H1 (cell line): Measurements from ENCODE around the gene FANCD2. TPM values are rescaled to one million over a fixed set of nuclear protein-coding genes. Genes with fewer than 3 reads are reported as not detected.

Source experiments
- CTCF ChIA-PET: fragments of 300-600 bp; sonication (Branson Sonifier 250); formaldehyde crosslinking; loops from one replicate; lab custom pipeline; 2021; ENCODE audit not compliant: partially characterized antibody; lab: Charles Lee
- POLR2A ChIA-PET: fragments of 300-600 bp; sonication (Branson Sonifier 250); formaldehyde crosslinking; loops from one replicate; lab custom pipeline; 2021; ENCODE audit warnings: inconsistent platforms; ENCODE audit not compliant: partially characterized antibody; lab: Charles Lee
- DNase-seq, 2 experiments: peaks; one replicate each; pipeline versions ENCODE4 v3.0.0 to v3.0.0-alpha.2; 2010 to 2022; ENCODE audit warnings: low spot score in 2 of 2, low read depth in 1 of 2, mixed read lengths in 1 of 2
- FAIRE-seq: peaks from 2 replicates; lab custom pipeline; 2011; peaks lifted over from hg19 to GRCh38; lab: Jason Lieb, UNC
- H2AFZ ChIP-seq: 2 replicates; pipeline ENCODE4 v1.8.1; 2012; ENCODE audit warnings: low read length, inconsistent platforms
- H2AK5ac ChIP-seq: 2 replicates; pipeline ENCODE4 v1.6.1; 2013; ENCODE audit warnings: low read depth, low read length
- H2BK120ac ChIP-seq: replicated peaks from 2 replicates; pipeline ENCODE3; 2013; ENCODE audit warnings: low read depth, low read length, inconsistent platforms
- H2BK12ac ChIP-seq: 2 replicates; pipeline ENCODE4 v1.6.1; 2013; ENCODE audit warnings: low read depth, low read length
- H2BK15ac ChIP-seq: 2 replicates; pipeline ENCODE4 v1.6.1; 2013; ENCODE audit warnings: low read length
- H2BK20ac ChIP-seq: 2 replicates; pipeline ENCODE4 v1.6.1; 2013; ENCODE audit warnings: low read length
- H2BK5ac ChIP-seq: 2 replicates; pipeline ENCODE4 v1.6.1; 2013; ENCODE audit warnings: low read depth, low read length
- H3K14ac ChIP-seq: 2 replicates; pipeline ENCODE4 v1.6.1; 2013; ENCODE audit warnings: inconsistent platforms; ENCODE audit not compliant: insufficient read length
- H3K18ac ChIP-seq: 2 replicates; pipeline ENCODE4 v1.6.1; 2013; ENCODE audit warnings: low read length; ENCODE audit errors: extremely low read depth
- H3K23ac ChIP-seq: 2 replicates; pipeline ENCODE4 v1.6.1; 2013; ENCODE audit warnings: inconsistent platforms; ENCODE audit not compliant: insufficient read length
- H3K23me2 ChIP-seq: 2 replicates; pipeline ENCODE4 v1.6.1; 2013; ENCODE audit warnings: low read depth, low read length
- H3K27ac ChIP-seq: 2 replicates; pipeline ENCODE4 v1.6.1; 2011; ENCODE audit warnings: low read depth, low read length, inconsistent platforms
- H3K27me3 ChIP-seq, 4 experiments: replicated peaks in 1 of 4; 1 replicate in 1 of 4; 2 replicates in 3 of 4; pipeline versions ENCODE4 v1.6.1 to v1.8.1; 2011 to 2013; ENCODE audit warnings: low read length in 3 of 4, mild to moderate bottlenecking in 3 of 4, inconsistent platforms in 2 of 4, mixed read lengths in 2 of 4, moderate library complexity in 1 of 4; ENCODE audit not compliant: control insufficient read depth in 3 of 4, insufficient read depth in 3 of 4; ENCODE audit errors: extremely low read depth in 1 of 4
- H3K36me3 ChIP-seq, 4 experiments: 2 replicates each; pipeline versions ENCODE4 v1.6.1 to v1.8.1; 2011 to 2013; ENCODE audit warnings: mild to moderate bottlenecking in 4 of 4, low read length in 3 of 4, moderate library complexity in 2 of 4, control low read depth in 1 of 4, inconsistent platforms in 1 of 4; ENCODE audit not compliant: insufficient read depth in 4 of 4, control insufficient read depth in 2 of 4
- H3K4ac ChIP-seq: replicated peaks from 2 replicates; pipeline ENCODE3; 2013; ENCODE audit warnings: low read length, low read depth, mixed read lengths, inconsistent platforms; ENCODE audit not compliant: insufficient read length
- H3K4me1 ChIP-seq, 4 experiments: replicated peaks in 1 of 4; 1 replicate in 1 of 4; 2 replicates in 3 of 4; pipeline versions ENCODE4 v1.6.1 to v1.8.1; 2011 to 2013; ENCODE audit warnings: low read length in 3 of 4, inconsistent platforms in 2 of 4, mixed read lengths in 1 of 4; ENCODE audit not compliant: insufficient read depth in 4 of 4, control insufficient read depth in 3 of 4
- H3K4me2 ChIP-seq, 2 experiments: 2 replicates each; pipeline versions ENCODE4 v1.6.1 to v1.8.1; 2011 to 2013; ENCODE audit warnings: low read depth in 2 of 2, low read length in 2 of 2, control low read depth in 1 of 2, inconsistent platforms in 1 of 2, mild to moderate bottlenecking in 1 of 2; ENCODE audit not compliant: insufficient read depth in 1 of 2
- H3K4me3 ChIP-seq, 4 experiments: fragments of 200-600, 300-600 bp in 1 of 4; sonication (generic), shearing (Covaris generic), sonication (Bioruptor Twin) in 1 of 4; 2 replicates each; pipeline versions ENCODE4 v1.5.1 to v1.8.1; 2011 to 2016; ENCODE audit warnings: low read length in 4 of 4, low read depth in 3 of 4, control low read depth in 2 of 4, inconsistent platforms in 2 of 4, mild to moderate bottlenecking in 2 of 4, mixed read lengths in 1 of 4, moderate library complexity in 1 of 4; ENCODE audit not compliant: insufficient read depth in 2 of 4; ENCODE audit errors: extremely low read depth in 1 of 4
- H3K56ac ChIP-seq: replicated peaks from 2 replicates; pipeline ENCODE3; 2013; ENCODE audit warnings: low read depth, mild to moderate bottlenecking, mixed read lengths, low read length, inconsistent platforms; ENCODE audit not compliant: insufficient read length
- H3K79me1 ChIP-seq: 2 replicates; pipeline ENCODE4 v1.6.1; 2013; ENCODE audit warnings: low read depth, low read length, control low read depth
- H3K79me2 ChIP-seq, 2 experiments: 2 replicates each; pipeline versions ENCODE4 v1.6.1 to v1.8.1; 2012 to 2013; ENCODE audit warnings: low read length in 2 of 2, mild to moderate bottlenecking in 2 of 2, inconsistent platforms in 1 of 2; ENCODE audit not compliant: insufficient read depth in 2 of 2, control insufficient read depth in 1 of 2
- H3K9ac ChIP-seq, 4 experiments: replicated peaks in 1 of 4; 1 replicate in 1 of 4; 2 replicates in 3 of 4; pipeline versions ENCODE4 v1.6.1 to v1.8.1; 2011 to 2013; ENCODE audit warnings: low read depth in 3 of 4, low read length in 3 of 4, control low read depth in 2 of 4, mild to moderate bottlenecking in 2 of 4, moderate library complexity in 2 of 4, inconsistent platforms in 1 of 4; ENCODE audit errors: extremely low read depth in 1 of 4
- H3K9me3 ChIP-seq, 2 experiments: 2 replicates each; pipeline versions ENCODE4 v1.6.1 to v1.8.1; 2012 to 2013; ENCODE audit warnings: mild to moderate bottlenecking in 2 of 2, moderate library complexity in 2 of 2, control low read depth in 1 of 2, inconsistent platforms in 1 of 2, low read depth in 1 of 2, low read length in 1 of 2, mixed read lengths in 1 of 2; ENCODE audit not compliant: insufficient read depth in 2 of 2
- H4K20me1 ChIP-seq, 2 experiments: replicated peaks in 1 of 2; 2 replicates each; pipeline versions ENCODE3 to v1.8.1; 2011 to 2013; ENCODE audit warnings: inconsistent platforms in 2 of 2, low read length in 2 of 2, mild to moderate bottlenecking in 1 of 2; ENCODE audit not compliant: insufficient read depth in 2 of 2, control insufficient read depth in 1 of 2
- H4K5ac ChIP-seq: 2 replicates; pipeline ENCODE4 v1.6.1; 2013; ENCODE audit warnings: low read length, low read depth, mixed read lengths, inconsistent platforms; ENCODE audit not compliant: insufficient read length
- H4K8ac ChIP-seq: 2 replicates; pipeline ENCODE4 v1.8.0; 2013; ENCODE audit warnings: mild to moderate bottlenecking, moderate library complexity, low read length, inconsistent platforms; ENCODE audit not compliant: insufficient read depth; ENCODE audit errors: extremely low read depth
- H4K91ac ChIP-seq: replicated peaks from 2 replicates; pipeline ENCODE3; 2013; ENCODE audit warnings: low read length, mixed read lengths, inconsistent platforms; ENCODE audit not compliant: insufficient read length
- CHD1 ChIP-seq: IDR thresholded peaks from 2 replicates; pipeline ENCODE4 v1.6.1; 2012; ENCODE audit warnings: low read depth, low read length, improper control_type of control experiment
- EGR1 ChIP-seq: IDR thresholded peaks from 2 replicates; pipeline ENCODE4 v1.6.1; 2011; ENCODE audit warnings: low read depth, low read length, borderline replicate concordance
- EP300 ChIP-seq, 2 experiments: IDR thresholded peaks; 1 replicate in 1 of 2; 2 replicates in 1 of 2; pipeline ENCODE4 v1.6.1; 2011 to 2012; ENCODE audit warnings: low read depth in 2 of 2, low read length in 2 of 2, mild to moderate bottlenecking in 2 of 2, borderline replicate concordance in 1 of 2, inconsistent platforms in 1 of 2, moderate library complexity in 1 of 2
- FOSL1 ChIP-seq: IDR thresholded peaks from 2 replicates; pipeline ENCODE4 v1.6.1; 2011; ENCODE audit warnings: mild to moderate bottlenecking, low read depth, low read length, moderate library complexity; ENCODE audit not compliant: insufficient read depth
- MAFK ChIP-seq: IDR thresholded peaks from 2 replicates; pipeline ENCODE4 v1.6.1; 2012; ENCODE audit warnings: low read depth, mild to moderate bottlenecking, improper control_type of control experiment, low read length
- POLR2A ChIP-seq, 2 experiments: IDR thresholded peaks; 1 replicate in 1 of 2; 2 replicates in 1 of 2; pipeline ENCODE4 v1.6.1; 2011; ENCODE audit warnings: low read depth in 2 of 2, low read length in 2 of 2, mild to moderate bottlenecking in 2 of 2; ENCODE audit errors: control extremely low read depth in 1 of 2
- POLR2AphosphoS5 ChIP-seq: IDR thresholded peaks from 2 replicates; pipeline ENCODE4 v1.6.1; 2011; ENCODE audit warnings: low read depth, low read length
- RXRA ChIP-seq: IDR thresholded peaks from 2 replicates; pipeline ENCODE4 v1.6.1; 2011; ENCODE audit warnings: low read depth, mild to moderate bottlenecking, low read length, moderate library complexity; ENCODE audit not compliant: insufficient read depth
- SAP30 ChIP-seq: fragments of 300-600 bp; sonication (generic); IDR thresholded peaks from 2 replicates; pipeline ENCODE4 v1.7.1; 2012; ENCODE audit warnings: low read length, moderate library complexity, mild to moderate bottlenecking, inconsistent platforms; ENCODE audit not compliant: insufficient read depth, insufficient replicate concordance
- SIX5 ChIP-seq: IDR thresholded peaks from 2 replicates; pipeline ENCODE4 v1.6.1; 2011; ENCODE audit warnings: mild to moderate bottlenecking, low read depth, low read length
- SP2 ChIP-seq: IDR thresholded peaks from 2 replicates; pipeline ENCODE4 v1.6.1; 2012; ENCODE audit warnings: mild to moderate bottlenecking, low read length, inconsistent platforms
- SP4 ChIP-seq: IDR thresholded peaks from 2 replicates; pipeline ENCODE4 v1.6.1; 2012; ENCODE audit warnings: low read length, inconsistent platforms
- TAF7 ChIP-seq: optimal IDR thresholded peaks from 2 replicates; pipeline ENCODE3; 2011; ENCODE audit warnings: low read depth, mild to moderate bottlenecking, inconsistent platforms, low read length, moderate library complexity, borderline replicate concordance
- WGBS, 2 experiments: shearing (Covaris generic) in 1 of 2; methylation state at CpG; one replicate each; pipeline versions ENCODE4 v1.1.6 to v1.1.7; 2013 to 2015; ENCODE audit warnings: low lambda C conversion rate in 2 of 2, mixed read lengths in 2 of 2, inconsistent platforms in 1 of 2, low coverage in 1 of 2, missing lambda C conversion rate in 1 of 2; ENCODE audit not compliant: insufficient replicate concordance in 2 of 2, insufficient coverage in 1 of 2, insufficient read length in 1 of 2; ENCODE audit errors: extremely low coverage in 1 of 2, missing lambda C conversion rate in 1 of 2; 5-methylcytosine and 5-hydroxymethylcytosine counted together
- polyA plus RNA-seq, 7 experiments: library from polyadenylated mRNA; depleted of rRNA in 3 of 7; stranded (reverse) in 5 of 7; unstranded in 2 of 7; fragments of >200 nt in 5 of 7; fragments of 200-250 nt in 2 of 7; gene quantifications; 1 replicate in 5 of 7; 2 replicates in 1 of 7; 4 replicates in 1 of 7; pipeline versions ENCODE4 v1.2.1 to v1.2.3, GENCODE V29; 2011 to 2013; ENCODE audit warnings: missing spikeins in 2 of 7, mixed read lengths in 2 of 7
- total RNA-seq: library from RNA; stranded (reverse); fragmentation: NEBNext Ultra II Directional; extraction: Animal tissue kit (Norgen Biotek cat#: 25700); gene quantifications from 2 replicates; pipeline ENCODE4 v1.2.1, GENCODE V29; 2021

Gene FANCD2
- total and polyA plus RNA-seq, 2 of the 8 experiments (the other 6 are each of a cell fraction or from before 2014, with no cell fraction given): 33.1 to 77.8 TPM

DNA sequence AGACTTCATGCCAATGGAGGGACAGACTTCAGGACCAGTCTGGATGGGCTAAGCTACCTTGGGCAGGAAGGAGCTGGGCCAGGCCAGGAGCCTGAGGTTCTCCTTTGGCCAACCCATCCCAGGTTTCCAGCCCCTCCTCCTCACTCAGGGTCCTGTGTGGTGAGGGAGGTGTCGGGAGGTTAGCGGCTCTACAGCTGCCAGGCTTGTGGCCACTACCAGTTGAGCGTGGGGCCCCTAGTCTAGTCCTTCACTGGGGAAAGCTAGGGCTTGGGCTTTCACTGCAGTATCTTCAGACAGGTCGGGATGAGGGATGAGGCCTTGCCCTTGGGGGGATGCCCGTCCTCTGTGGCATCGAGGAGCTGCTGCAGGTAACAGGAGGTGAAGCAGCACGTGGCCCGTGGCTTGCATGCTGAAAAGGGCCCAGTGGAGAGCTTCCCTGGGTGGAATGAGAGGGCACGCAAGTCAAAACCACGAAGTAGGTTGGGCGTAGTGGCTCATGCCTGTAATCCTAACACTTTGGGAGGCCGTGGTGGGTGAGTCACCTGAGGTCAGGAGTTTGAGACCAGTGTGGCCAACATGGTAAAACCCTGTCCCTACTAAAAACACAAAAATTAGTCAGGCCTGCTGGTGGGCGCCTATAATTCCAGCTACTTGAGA lies 8.5 kb upstream of the FANCD2 start:
- no peak overlapping the region for H4K5ac ChIP-seq
- H2BK15ac ChIP-seq: no peak overlapping the region
- H3K18ac ChIP-seq: no peak overlapping the region
- H3K79me2 ChIP-seq: no peaks in the 10 kb centered on the region
- no peak overlapping the region for H3K56ac ChIP-seq
- no peak overlapping the region for H2BK120ac ChIP-seq
- no peak overlapping the region for H3K4ac ChIP-seq
- H3K4me3 ChIP-seq: no peak overlapping the region
- no peak overlapping the region for H4K91ac ChIP-seq
- H2AFZ ChIP-seq: no peak overlapping the region
- H3K27ac ChIP-seq: no peak overlapping the region
- peaks cover 0 to 4% of the 10 kb centered on the region in 2 experiments for H4K20me1 ChIP-seq
- no peak overlapping the region for H3K9ac ChIP-seq
- no peak overlapping the region for H2BK12ac ChIP-seq
- no peaks in the 10 kb centered on the region for H3K4me1 ChIP-seq
- no peak overlapping the region for H3K14ac ChIP-seq
- H3K36me3 ChIP-seq: peaks cover 0 to 5% (median 2%) of the 10 kb centered on the region in 4 experiments; a peak in 4 of 8 replicates
- FAIRE-seq: no peak
- DNase-seq: no peak
- no peak overlapping the region for H3K4me2 ChIP-seq
- no peaks in the 10 kb centered on the region for H3K79me1 ChIP-seq
- no peak overlapping the region for H2BK20ac ChIP-seq
- H4K8ac ChIP-seq: no peak overlapping the region; the same call in 1 of the 2 replicates
- H3K23ac ChIP-seq: no peak overlapping the region
- H3K27me3 ChIP-seq: no peaks in the 10 kb centered on the region
- 92% methylated on average over 13 of the region's 13 CpGs; no CpG with 5 or more reads in 1 of the 2 experiments for WGBS, 2 experiments
- H3K23me2 ChIP-seq: no peaks in the 10 kb centered on the region; the same call in 1 of the 2 replicates
- H2AK5ac ChIP-seq: no peak overlapping the region
- POLR2A ChIA-PET: interaction anchor here (0.7 to 1.9 kb wide), 3 partner anchors 8 to 30 kb away, joined by 3 to 6 read pairs (median 4); partner anchors contain the start of gene FANCD2
- H3K9me3 ChIP-seq: no peaks in the 10 kb centered on the region
- CTCF ChIA-PET: interaction anchor here (0.6 to 1.1 kb wide), 7 partner anchors 8 to 307 kb away, joined by 3 to 5 read pairs (median 3); partner anchors contain the start of genes EMC3 and FANCD2
- H2BK5ac ChIP-seq: no peak overlapping the region
- TF ChIP-seq TAF7 (no peak), SAP30 (no peak), SIX5 (no peak), MAFK (no peak), EGR1 (no peak), POLR2AphosphoS5 (no peak), RXRA (no peak), SP4 (no peak), EP300 (IDR thresholded peaks at IDR 0.05; ENCODE audit: borderline replicate concordance in 1 of 2, low read depth in 2 of 2, low read length in 2 of 2) (no peak), SP2 (no peak), CHD1 (no peak), POLR2A (IDR thresholded peaks at IDR 0.05; ENCODE audit: control extremely low read depth in 1 of 2, low read depth in 2 of 2, low read length in 2 of 2) (no peak), FOSL1 (no peak)
